Calu3 (cell line): Measurements from ENCODE around the gene MSL1. TPM values are rescaled to one million over a fixed set of nuclear protein-coding genes. Genes with fewer than 3 reads are reported as not detected.

Experiments
- BruUV-seq: library from RNA; stranded (reverse); fragments of 400-500 nt; replicated peaks from 2 replicates; lab custom pipeline; 2021; lab: Mats Ljungman, UMichigan
- CTCF ChIA-PET: fragments of 300-600 bp; sonication (Branson Sonifier 250); formaldehyde crosslinking; loops from one replicate; lab custom pipeline; 2022; ENCODE audit warnings: antibody characterized with exemption; lab: Charles Lee
- DNase-seq: peaks from one replicate; pipeline ENCODE4 v3.0.0; 2022
- H3K27ac Mint-ChIP-seq: one replicate; pipeline ENCODE4 v1.8.0; 2022; ENCODE audit warnings: mixed read lengths; ENCODE audit not compliant: unreplicated experiment
- H3K27me3 Mint-ChIP-seq: one replicate; pipeline ENCODE4 v1.8.0; 2022; ENCODE audit warnings: mixed read lengths; ENCODE audit not compliant: unreplicated experiment
- H3K36me3 Mint-ChIP-seq: one replicate; pipeline ENCODE4 v1.8.0; 2022; ENCODE audit warnings: mild to moderate bottlenecking, moderate library complexity, mixed read lengths; ENCODE audit not compliant: insufficient read depth, unreplicated experiment
- H3K4me1 Mint-ChIP-seq: one replicate; pipeline ENCODE4 v1.8.0; 2022; ENCODE audit warnings: mild to moderate bottlenecking, low read depth, mixed read lengths; ENCODE audit not compliant: unreplicated experiment
- H3K4me3 Mint-ChIP-seq: one replicate; pipeline ENCODE4 v1.8.0; 2022; ENCODE audit warnings: mild to moderate bottlenecking, low read depth, moderate library complexity, mixed read lengths; ENCODE audit not compliant: unreplicated experiment
- H3K9me3 Mint-ChIP-seq: one replicate; pipeline ENCODE4 v1.8.0; 2022; ENCODE audit warnings: low read depth, mixed read lengths; ENCODE audit not compliant: unreplicated experiment
- intact Hi-C: fragments of 100-400 bp; cut with micrococcal nuclease; formaldehyde crosslinking; loops from one replicate; pipeline ENCODE4 v1.10.0; 2022; ENCODE audit not compliant: unreplicated experiment
- total RNA-seq: library from RNA; stranded (reverse); gene quantifications from 2 replicates; pipeline ENCODE4 v1.2.3, GENCODE V29; 2022
- TF ChIP-seq, protein P1 (sequence below): fragments of 200-600 bp; IDR thresholded peaks from one replicate; pipeline ENCODE4 v1.8.0; 2022; ENCODE audit warnings: antibody characterized with exemption; ENCODE audit not compliant: unreplicated experiment

The MSL1 gene
- total RNA-seq, 1 experiment from 2014 or later, result 505 TPM

DNA sequence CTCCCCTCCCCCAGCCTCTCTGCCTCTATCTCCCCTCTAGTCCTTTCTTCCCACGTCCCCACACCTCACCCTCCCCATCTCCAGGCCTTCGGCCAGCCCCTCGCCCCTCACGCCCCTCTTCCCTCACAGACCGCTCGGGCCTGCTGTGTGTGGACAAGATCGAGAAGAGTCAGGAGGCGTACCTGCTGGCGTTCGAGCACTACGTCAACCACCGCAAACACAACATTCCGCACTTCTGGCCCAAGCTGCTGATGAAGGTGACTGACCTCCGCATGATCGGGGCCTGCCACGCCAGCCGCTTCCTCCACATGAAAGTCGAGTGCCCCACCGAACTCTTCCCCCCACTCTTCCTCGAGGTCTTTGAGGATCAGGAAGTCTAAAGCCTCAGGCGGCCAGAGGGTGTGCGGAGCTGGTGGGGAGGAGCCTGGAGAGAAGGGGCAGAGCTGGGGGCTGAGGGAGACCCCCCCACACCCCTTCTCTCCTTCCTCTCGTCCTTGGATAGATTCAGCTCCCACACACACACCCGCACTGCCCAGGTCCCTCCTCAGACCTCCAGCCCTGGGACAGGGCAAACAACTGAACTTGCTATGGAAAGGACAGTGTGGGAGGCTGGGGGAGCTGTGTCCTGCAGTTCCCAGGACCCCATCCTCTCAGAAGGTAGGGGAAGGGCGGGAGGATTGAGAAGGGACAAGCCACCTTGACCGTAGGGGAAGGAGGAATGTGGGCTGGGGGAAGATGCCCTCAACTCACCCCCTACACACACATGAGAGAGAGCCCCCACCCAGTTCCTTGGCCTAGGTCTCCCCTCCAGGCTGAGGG, 32.5 kb upstream of the MSL1 start:
- CTCF ChIA-PET, result interaction anchor here (0.5 to 7.0 kb wide), 20 partner anchors 8 to 539 kb away, joined by 3 to 48 read pairs (median 4); partner anchors contain the start of genes CSF3, MED24 and NR1D1
- Mint-ChIP-seq H3K4me3 (no peak overlapping the region), H3K4me1 (no peaks in the 10 kb centered on the region), H3K27ac (no peak overlapping the region), H3K9me3 (no peaks in the 10 kb centered on the region), H3K36me3 (peaks cover 19% of the 10 kb centered on the region), H3K27me3 (no peaks in the 10 kb centered on the region)
- DNase-seq, result no peak
- intact Hi-C loops, result no loop called here
- BruUV-seq, result no TSS peak
- TF ChIP-seq, protein P1, sequence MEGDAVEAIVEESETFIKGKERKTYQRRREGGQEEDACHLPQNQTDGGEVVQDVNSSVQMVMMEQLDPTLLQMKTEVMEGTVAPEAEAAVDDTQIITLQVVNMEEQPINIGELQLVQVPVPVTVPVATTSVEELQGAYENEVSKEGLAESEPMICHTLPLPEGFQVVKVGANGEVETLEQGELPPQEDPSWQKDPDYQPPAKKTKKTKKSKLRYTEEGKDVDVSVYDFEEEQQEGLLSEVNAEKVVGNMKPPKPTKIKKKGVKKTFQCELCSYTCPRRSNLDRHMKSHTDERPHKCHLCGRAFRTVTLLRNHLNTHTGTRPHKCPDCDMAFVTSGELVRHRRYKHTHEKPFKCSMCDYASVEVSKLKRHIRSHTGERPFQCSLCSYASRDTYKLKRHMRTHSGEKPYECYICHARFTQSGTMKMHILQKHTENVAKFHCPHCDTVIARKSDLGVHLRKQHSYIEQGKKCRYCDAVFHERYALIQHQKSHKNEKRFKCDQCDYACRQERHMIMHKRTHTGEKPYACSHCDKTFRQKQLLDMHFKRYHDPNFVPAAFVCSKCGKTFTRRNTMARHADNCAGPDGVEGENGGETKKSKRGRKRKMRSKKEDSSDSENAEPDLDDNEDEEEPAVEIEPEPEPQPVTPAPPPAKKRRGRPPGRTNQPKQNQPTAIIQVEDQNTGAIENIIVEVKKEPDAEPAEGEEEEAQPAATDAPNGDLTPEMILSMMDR, result no peak

DNA sequence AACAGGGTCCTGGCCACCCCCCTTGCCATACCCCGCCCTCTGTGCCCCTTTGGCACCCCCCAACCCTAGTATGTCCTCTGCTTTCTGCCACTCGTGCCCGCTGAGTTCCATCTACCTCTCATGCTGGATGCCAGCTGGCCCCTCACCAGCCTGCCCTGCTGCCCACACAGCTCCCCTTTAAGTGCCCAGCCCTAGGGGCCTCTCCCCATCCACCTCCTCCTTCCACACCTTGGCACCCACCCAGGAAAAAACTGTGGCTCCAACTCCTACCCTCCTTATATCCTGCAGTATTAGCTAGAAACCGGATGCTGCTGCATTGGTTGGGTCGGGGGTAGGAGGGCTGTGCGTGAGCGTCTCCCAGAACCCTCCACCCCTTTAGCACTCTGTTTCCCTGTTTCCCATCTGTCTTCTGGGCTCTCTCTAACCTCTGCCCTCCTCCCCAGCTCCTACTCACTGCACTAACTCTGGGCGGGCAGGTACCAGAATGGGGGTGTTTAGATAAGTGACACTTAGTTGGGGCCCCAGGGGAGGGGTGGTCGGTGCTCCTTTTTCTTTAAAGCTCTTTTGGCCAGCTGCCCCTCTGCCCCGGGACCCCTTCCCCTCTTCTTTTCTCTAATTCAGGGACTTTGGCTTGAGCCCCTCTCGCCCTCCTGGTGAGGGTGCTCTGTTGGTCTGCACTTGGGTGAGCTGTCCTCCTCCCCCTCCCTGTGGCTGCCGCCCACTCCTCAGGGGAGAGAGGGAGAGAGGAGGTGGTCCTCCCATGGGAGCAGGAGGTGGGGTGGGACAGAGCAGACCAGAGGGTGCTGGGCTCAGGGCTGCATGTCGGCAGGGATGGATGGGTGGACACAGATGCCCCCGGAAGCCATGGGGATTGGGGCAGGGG, 31.3 kb upstream of the MSL1 start:
- Mint-ChIP-seq H3K27me3 (no peaks in the 10 kb centered on the region), H3K36me3 (peaks cover 31% of the 10 kb centered on the region), H3K27ac (no peak overlapping the region), H3K9me3 (no peaks in the 10 kb centered on the region), H3K4me3 (no peak overlapping the region), H3K4me1 (no peaks in the 10 kb centered on the region)
- DNase-seq, result no peak
- TF ChIP-seq, protein P1, result no peak
- intact Hi-C loops, result no loop called here
- no TSS peak for BruUV-seq
- CTCF ChIA-PET, result interaction anchor here (0.7 to 7.0 kb wide), 22 partner anchors 9 to 362 kb away, joined by 3 to 48 read pairs (median 6); partner anchors contain the start of genes CSF3, MED24, NR1D1 and TOP2A

DNA sequence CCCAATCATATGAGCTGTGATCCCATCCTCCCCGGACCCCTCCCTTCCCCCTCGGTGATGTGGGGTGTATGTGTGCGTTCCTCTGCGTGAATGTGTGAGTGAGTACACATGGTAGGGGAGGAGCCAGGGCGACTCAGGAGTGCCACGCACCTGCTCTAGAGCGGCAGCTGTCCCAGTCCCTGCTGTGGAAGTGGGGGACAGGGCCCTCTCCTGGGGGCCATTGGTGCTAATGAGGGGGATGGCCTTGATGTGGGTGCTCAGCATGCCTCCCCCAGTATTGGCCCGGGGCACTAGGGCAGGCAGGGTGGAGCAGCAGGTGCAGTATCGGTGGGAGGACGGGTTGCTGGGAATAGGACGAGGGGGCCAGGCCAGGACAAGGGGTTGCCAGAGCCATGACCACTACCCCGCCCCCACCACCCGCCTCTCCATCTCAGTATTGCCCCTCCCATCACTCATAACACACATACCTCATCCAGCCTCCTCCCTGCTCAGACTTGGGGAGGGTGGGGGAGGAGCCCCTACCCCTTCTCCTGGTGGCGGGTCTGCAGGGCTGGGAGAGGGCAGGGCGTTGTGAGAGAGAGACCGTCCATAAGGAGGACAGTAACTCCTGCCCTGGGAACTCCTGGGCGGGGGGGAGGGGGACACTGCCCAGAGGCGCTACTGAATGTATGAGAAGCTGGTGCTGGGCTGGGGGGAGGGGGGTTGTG, 29.9 kb upstream of the MSL1 start:
- Mint-ChIP-seq H3K36me3 (peaks cover 45% of the 10 kb centered on the region), H3K9me3 (no peaks in the 10 kb centered on the region), H3K4me3 (no peak overlapping the region), H3K4me1 (peaks cover 3% of the 10 kb centered on the region), H3K27me3 (no peaks in the 10 kb centered on the region), H3K27ac (no peak overlapping the region)
- CTCF ChIA-PET, result interaction anchor here (0.6 to 16.6 kb wide), 5 partner anchors 8 to 103 kb away, joined by 3 to 1006 read pairs (median 43); partner anchors contain the start of genes MED24, NR1D1 and THRA
- no TSS peak for BruUV-seq
- DNase-seq, result no peak
- TF ChIP-seq, protein P1, result no peak
- intact Hi-C loops, result no loop called here

DNA sequence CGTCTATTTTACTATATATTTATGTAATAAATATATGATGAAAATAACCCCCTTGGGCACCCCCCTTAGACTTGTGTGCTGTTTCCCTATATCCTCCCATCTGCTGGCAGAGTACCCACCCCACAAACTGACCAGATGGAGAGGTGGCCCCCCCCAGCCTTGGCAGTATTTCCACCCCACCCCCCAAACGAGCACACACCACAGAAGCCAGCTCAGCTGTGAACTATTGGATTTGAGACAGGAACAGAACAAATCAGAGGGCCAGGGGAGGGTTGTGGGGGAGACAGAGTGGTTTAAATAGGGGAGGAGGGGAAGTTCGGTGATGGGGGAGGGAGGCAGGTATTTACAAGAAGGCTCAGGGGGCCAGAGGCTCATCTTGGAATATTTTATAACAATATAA, 29.2 kb upstream of the MSL1 start:
- Mint-ChIP-seq H3K27me3 (no peaks in the 10 kb centered on the region), H3K4me1 (peaks cover 11% of the 10 kb centered on the region), H3K9me3 (no peaks in the 10 kb centered on the region), H3K27ac (no peak overlapping the region), H3K36me3 (peaks cover 51% of the 10 kb centered on the region), H3K4me3 (no peak overlapping the region)
- TF ChIP-seq, protein P1, result no peak
- no peak for DNase-seq
- intact Hi-C loops, result no loop called here
- CTCF ChIA-PET, result interaction anchor here (0.6 to 16.6 kb wide), 6 partner anchors 12 to 290 kb away, joined by 3 to 1006 read pairs (median 6); partner anchors contain the start of genes MED24 and THRA
- no TSS peak for BruUV-seq
